H1 (cell line): ENCODE data around the gene MTR. TPM values are rescaled to one million over a fixed set of nuclear protein-coding genes. Genes with fewer than 3 reads are reported as not detected.

Experiments used
- ATF3 ChIP-seq: IDR thresholded peaks from 2 replicates; pipeline ENCODE4 v1.6.1; 2011; ENCODE audit warnings: low read depth, mild to moderate bottlenecking, low read length; ENCODE audit not compliant: insufficient read depth
- CTCF ChIP-seq, 3 experiments: IDR thresholded peaks; 1 replicate in 2 of 3; 2 replicates in 1 of 3; pipeline versions ENCODE4 v1.5.1 to v1.6.1; 2011; ENCODE audit warnings: low read length in 3 of 3, mild to moderate bottlenecking in 3 of 3, inconsistent platforms in 2 of 3, low read depth in 1 of 3, moderate library complexity in 1 of 3; ENCODE audit not compliant: insufficient read depth in 1 of 3; ENCODE audit errors: control extremely low read depth in 1 of 3
- polyA plus RNA-seq, 7 experiments: library from polyadenylated mRNA; depleted of rRNA in 3 of 7; stranded (reverse) in 5 of 7; unstranded in 2 of 7; fragments of >200 nt in 5 of 7; fragments of 200-250 nt in 2 of 7; gene quantifications; 1 replicate in 5 of 7; 2 replicates in 1 of 7; 4 replicates in 1 of 7; pipeline versions ENCODE4 v1.2.1 to v1.2.3, GENCODE V29; 2011 to 2013; ENCODE audit warnings: missing spikeins in 2 of 7, mixed read lengths in 2 of 7
- total RNA-seq: library from RNA; stranded (reverse); fragmentation: NEBNext Ultra II Directional; extraction: Animal tissue kit (Norgen Biotek cat#: 25700); gene quantifications from 2 replicates; pipeline ENCODE4 v1.2.1, GENCODE V29; 2021

The MTR gene
- total and polyA plus RNA-seq, 2 of the 8 experiments (the other 6 are each of a cell fraction or from before 2014, with no cell fraction given), result 4.8 to 27.4 TPM

GRCh38 chr1:236753964-236754363 lies 41.1 kb upstream of the MTR start (continued):
- no peak for TF ChIP-seq ATF3
- TF ChIP-seq CTCF (IDR thresholded peaks at IDR 0.05; ENCODE audit: control extremely low read depth in 1 of 3, insufficient read depth in 1 of 3, low read depth in 1 of 3, low read length in 3 of 3), result no peak
